HEK293T (cell line): ENCODE measurements around the gene CAPN9.

Experiments
- CTCF ChIA-PET: fragments of 350-600 bp; formaldehyde crosslinking; extraction: SDS; loops from one replicate; lab custom pipeline; 2021; ENCODE audit warnings: antibody characterized with exemption, inconsistent platforms; lab: Yijun Ruan, JAX
- POLR2A ChIA-PET: fragments of 350-600 bp; formaldehyde crosslinking; extraction: SDS; loops from one replicate; lab custom pipeline; 2020; ENCODE audit warnings: antibody characterized with exemption, inconsistent platforms; lab: Yijun Ruan, JAX
- DNase-seq: peaks from one replicate; pipeline ENCODE4 v3.0.0; 2012; ENCODE audit warnings: mixed read lengths; ENCODE audit errors: extremely low spot score
- ARNT ChIP-seq: fragments of 450-650 bp; IDR thresholded peaks from 2 replicates; pipeline ENCODE4 v1.6.1; 2017; ENCODE audit warnings: mild to moderate bottlenecking
- BHLHE40 ChIP-seq: fragments of 450-650 bp; IDR thresholded peaks from 2 replicates; pipeline ENCODE4 v1.6.1; 2016; ENCODE audit warnings: mild to moderate bottlenecking, moderate library complexity, borderline replicate concordance
- CTBP1 ChIP-seq: fragments of 450-650 bp; IDR thresholded peaks from 2 replicates; pipeline ENCODE4 v1.6.1; 2016; ENCODE audit warnings: borderline replicate concordance
- ELF4 ChIP-seq: fragments of 450-650 bp; IDR thresholded peaks from 2 replicates; pipeline ENCODE4 v1.6.1; 2017; ENCODE audit warnings: antibody characterized with exemption
- FOXA1 ChIP-seq: fragments of 450-650 bp; IDR thresholded peaks from 2 replicates; pipeline ENCODE4 v1.6.1; 2016; ENCODE audit warnings: mild to moderate bottlenecking
- FOXK2 ChIP-seq: fragments of 450-650 bp; IDR thresholded peaks from 2 replicates; pipeline ENCODE4 v1.6.1; 2016; ENCODE audit warnings: mild to moderate bottlenecking
- FOXM1 ChIP-seq: fragments of 450-650 bp; IDR thresholded peaks from 2 replicates; pipeline ENCODE4 v1.6.1; 2017; ENCODE audit warnings: mild to moderate bottlenecking, borderline replicate concordance
- HDGF ChIP-seq: fragments of 450-650 bp; IDR thresholded peaks from 2 replicates; pipeline ENCODE4 v1.6.1; 2017; ENCODE audit warnings: antibody characterized with exemption, borderline replicate concordance
- L3MBTL2 ChIP-seq: fragments of 450-650 bp; conservative IDR thresholded peaks from 2 replicates; pipeline ENCODE4 v1.6.1; 2016; ENCODE audit warnings: mild to moderate bottlenecking
- LEF1 ChIP-seq: fragments of 450-650 bp; IDR thresholded peaks from 2 replicates; pipeline ENCODE4 v1.6.1; 2017; ENCODE audit warnings: mild to moderate bottlenecking, borderline replicate concordance
- NFRKB ChIP-seq: fragments of 450-650 bp; IDR thresholded peaks from 2 replicates; pipeline ENCODE4 v1.6.1; 2016; ENCODE audit warnings: mild to moderate bottlenecking, moderate library complexity
- SP1 ChIP-seq: fragments of 450-650 bp; IDR thresholded peaks from 2 replicates; pipeline ENCODE4 v1.6.1; 2017
- SUZ12 ChIP-seq: fragments of 450-650 bp; IDR thresholded peaks from 2 replicates; pipeline ENCODE4 v1.6.1; 2016; ENCODE audit warnings: mild to moderate bottlenecking
- TARDBP ChIP-seq: fragments of 450-650 bp; IDR thresholded peaks from 2 replicates; pipeline ENCODE4 v1.6.1; 2016
- ZNF384 ChIP-seq: fragments of 450-650 bp; IDR thresholded peaks from 2 replicates; pipeline ENCODE4 v1.6.1; 2016
- TF ChIP-seq, protein P1 (sequence below): fragments of 450-650 bp; IDR thresholded peaks from 2 replicates; pipeline ENCODE4 v1.6.1; 2016

CAPN9 gene

GRCh38 chr1:230834292-230834691, 87.1 kb downstream of the CAPN9 start:
- TF ChIP-seq NFRKB (no peak), SP1 (no peak), L3MBTL2 (no peak), ELF4 (no peak), TARDBP (no peak)
- DNase-seq, result no peak
- ChIA-PET CTCF (no interaction called here), POLR2A (no interaction called here)

DNA sequence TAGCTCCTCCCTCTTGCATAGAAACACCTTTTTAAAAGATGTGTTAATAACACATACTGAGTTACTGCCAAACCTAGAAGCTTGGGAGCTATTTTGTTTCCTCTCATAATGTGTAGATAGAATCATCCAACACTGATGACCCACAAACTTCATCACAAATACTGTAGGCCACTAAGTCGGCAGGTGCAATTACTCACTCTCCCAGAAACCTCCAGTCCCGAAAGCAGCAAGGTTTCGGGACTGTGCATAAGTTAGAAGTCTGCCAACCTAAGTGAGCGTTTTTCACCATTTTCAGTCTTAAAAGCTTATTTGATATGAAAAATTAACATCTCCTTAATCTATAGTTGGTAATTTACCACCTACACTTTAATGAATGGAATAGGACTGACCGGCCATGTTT, 89.2 kb downstream of the CAPN9 start:
- POLR2A ChIA-PET, result interaction anchor here (1.8 kb wide), 1 partner anchor 31 kb away, joined by 5 read pairs; the partner anchor contains the start of gene C1orf198
- CTCF ChIA-PET, result no interaction called here
- no peak for DNase-seq
- TF ChIP-seq FOXK2, result no peak
- TF ChIP-seq, protein P1, sequence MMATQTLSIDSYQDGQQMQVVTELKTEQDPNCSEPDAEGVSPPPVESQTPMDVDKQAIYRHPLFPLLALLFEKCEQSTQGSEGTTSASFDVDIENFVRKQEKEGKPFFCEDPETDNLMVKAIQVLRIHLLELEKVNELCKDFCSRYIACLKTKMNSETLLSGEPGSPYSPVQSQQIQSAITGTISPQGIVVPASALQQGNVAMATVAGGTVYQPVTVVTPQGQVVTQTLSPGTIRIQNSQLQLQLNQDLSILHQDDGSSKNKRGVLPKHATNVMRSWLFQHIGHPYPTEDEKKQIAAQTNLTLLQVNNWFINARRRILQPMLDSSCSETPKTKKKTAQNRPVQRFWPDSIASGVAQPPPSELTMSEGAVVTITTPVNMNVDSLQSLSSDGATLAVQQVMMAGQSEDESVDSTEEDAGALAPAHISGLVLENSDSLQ, result no peak
- no peak for TF ChIP-seq NFRKB
- TF ChIP-seq LEF1, result no peak
- no peak for TF ChIP-seq ZNF384
- no peak for TF ChIP-seq L3MBTL2
- TF ChIP-seq SP1, result no peak
- no peak for TF ChIP-seq TARDBP
- no peak for TF ChIP-seq ELF4
- TF ChIP-seq HDGF, result no peak
- no peak for TF ChIP-seq CTBP1
- no peak for TF ChIP-seq SUZ12
- no peak for TF ChIP-seq FOXA1
- TF ChIP-seq BHLHE40, result no peak
- TF ChIP-seq FOXM1, result no peak
- no peak for TF ChIP-seq ARNT

- ChIA-PET CTCF (no interaction called here), POLR2A (interaction anchor here (1.8 kb wide), 1 partner anchor 31 kb away, joined by 5 read pairs; the partner anchor contains the start of gene C1orf198)
- DNase-seq, result no peak
- TF ChIP-seq CTBP1 (no peak), FOXM1 (no peak), TARDBP (no peak), SP1 (no peak), NFRKB (no peak)
Measured at GRCh38 chr1:230836793-230837192, 89.6 kb downstream of the CAPN9 start.

DNA sequence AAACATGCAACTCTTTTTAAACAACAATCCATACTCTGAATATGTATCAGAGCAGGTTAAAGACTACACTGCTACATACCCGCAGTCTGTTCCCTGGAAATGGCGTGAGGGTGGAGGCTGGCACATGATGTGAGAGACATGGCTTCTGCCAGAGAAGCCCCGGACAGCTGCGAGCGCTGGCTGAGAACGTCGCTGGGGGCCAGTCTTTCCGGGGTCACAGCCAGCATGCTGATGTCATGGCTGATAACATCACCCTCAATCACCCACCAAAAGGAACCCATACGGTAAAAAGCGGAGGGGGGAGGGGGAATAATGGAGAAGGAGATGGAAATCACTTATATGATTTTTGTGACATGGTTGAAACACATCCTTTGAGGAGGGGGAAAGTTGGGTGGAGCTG, 92.0 kb downstream of the CAPN9 start:
- no peak for DNase-seq
- ChIA-PET POLR2A (no interaction called here), CTCF (no interaction called here)
- no peak for TF ChIP-seq BHLHE40
- TF ChIP-seq, protein P1, result no peak
- no peak for TF ChIP-seq FOXK2
- no peak for TF ChIP-seq L3MBTL2
- TF ChIP-seq FOXA1, result no peak
- TF ChIP-seq FOXM1, result no peak
- TF ChIP-seq HDGF, result no peak
- TF ChIP-seq CTBP1, result no peak
- no peak for TF ChIP-seq ZNF384
- TF ChIP-seq ELF4, result no peak
- no peak for TF ChIP-seq LEF1
- no peak for TF ChIP-seq NFRKB
- TF ChIP-seq TARDBP, result no peak
- TF ChIP-seq SUZ12, result no peak
- TF ChIP-seq SP1, result no peak
- no peak for TF ChIP-seq ARNT

GRCh38 chr1:230842801-230843200, 95.6 kb downstream of the CAPN9 start:
- POLR2A ChIA-PET, result no interaction called here
- CTCF ChIA-PET, result interaction anchor here (0.7 kb wide), 1 partner anchor 20 kb away, joined by 4 read pairs; no protein-coding TSS in a partner anchor
- TF ChIP-seq LEF1, result no peak
- no peak for TF ChIP-seq SP1
- TF ChIP-seq FOXA1, result no peak
- TF ChIP-seq, protein P1, result no peak
- no peak for TF ChIP-seq ZNF384
- TF ChIP-seq FOXM1, result no peak
- TF ChIP-seq BHLHE40, result no peak
- no peak for TF ChIP-seq L3MBTL2
- no peak for DNase-seq

- ChIA-PET POLR2A (no interaction called here), CTCF (no interaction called here)
- DNase-seq, result no peak
- no peak for TF ChIP-seq SP1
- TF ChIP-seq FOXK2, result no peak
- no peak for TF ChIP-seq TARDBP
- TF ChIP-seq FOXA1, result no peak
- TF ChIP-seq BHLHE40, result no peak
- TF ChIP-seq FOXM1, result no peak
- no peak for TF ChIP-seq ELF4
- no peak for TF ChIP-seq L3MBTL2
- no peak for TF ChIP-seq ZNF384
- TF ChIP-seq LEF1, result no peak
- TF ChIP-seq SUZ12, result no peak
- no peak for TF ChIP-seq CTBP1
- no peak for TF ChIP-seq ARNT
Measured at GRCh38 chr1:230843503-230844309, 96.5 kb downstream of the CAPN9 start.
